HG02981 (cell line): Measurements from ENCODE around the gene TANC1.
"Not testable (repeated sequence)": the region's sequence is repeated elsewhere in the genome, so short reads cannot be mapped to it uniquely, and the experiment has no call there.

Experiments
- ATAC-seq: cut with Tn5 transposase; IDR thresholded peaks from one replicate; pipeline ENCODE4 v1.9.1; 2021; ENCODE audit warnings: mild to moderate bottlenecking, moderate library complexity; ENCODE audit not compliant: unreplicated experiment

TANC1 gene

DNA sequence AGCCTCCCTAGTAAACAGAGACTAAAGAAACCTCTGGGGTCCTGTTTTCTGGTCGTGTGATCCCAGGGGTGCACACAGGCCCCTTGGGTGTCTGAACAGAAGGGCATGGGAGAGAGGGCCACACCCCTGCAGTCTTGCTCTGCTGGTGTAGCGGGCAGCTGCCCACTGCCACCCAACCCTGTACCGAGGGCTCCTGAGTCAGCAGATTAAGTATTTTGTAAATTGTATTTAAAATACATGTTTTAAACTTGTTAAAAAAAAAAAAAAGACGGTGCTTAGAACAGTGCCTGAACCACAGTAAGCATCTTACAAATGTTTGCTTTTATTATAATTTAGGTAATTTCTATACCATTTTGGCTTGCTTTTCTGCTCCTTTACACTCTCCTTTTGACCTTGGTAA is 113.7 kb downstream of the TANC1 start:
- ATAC-seq: no peak

DNA sequence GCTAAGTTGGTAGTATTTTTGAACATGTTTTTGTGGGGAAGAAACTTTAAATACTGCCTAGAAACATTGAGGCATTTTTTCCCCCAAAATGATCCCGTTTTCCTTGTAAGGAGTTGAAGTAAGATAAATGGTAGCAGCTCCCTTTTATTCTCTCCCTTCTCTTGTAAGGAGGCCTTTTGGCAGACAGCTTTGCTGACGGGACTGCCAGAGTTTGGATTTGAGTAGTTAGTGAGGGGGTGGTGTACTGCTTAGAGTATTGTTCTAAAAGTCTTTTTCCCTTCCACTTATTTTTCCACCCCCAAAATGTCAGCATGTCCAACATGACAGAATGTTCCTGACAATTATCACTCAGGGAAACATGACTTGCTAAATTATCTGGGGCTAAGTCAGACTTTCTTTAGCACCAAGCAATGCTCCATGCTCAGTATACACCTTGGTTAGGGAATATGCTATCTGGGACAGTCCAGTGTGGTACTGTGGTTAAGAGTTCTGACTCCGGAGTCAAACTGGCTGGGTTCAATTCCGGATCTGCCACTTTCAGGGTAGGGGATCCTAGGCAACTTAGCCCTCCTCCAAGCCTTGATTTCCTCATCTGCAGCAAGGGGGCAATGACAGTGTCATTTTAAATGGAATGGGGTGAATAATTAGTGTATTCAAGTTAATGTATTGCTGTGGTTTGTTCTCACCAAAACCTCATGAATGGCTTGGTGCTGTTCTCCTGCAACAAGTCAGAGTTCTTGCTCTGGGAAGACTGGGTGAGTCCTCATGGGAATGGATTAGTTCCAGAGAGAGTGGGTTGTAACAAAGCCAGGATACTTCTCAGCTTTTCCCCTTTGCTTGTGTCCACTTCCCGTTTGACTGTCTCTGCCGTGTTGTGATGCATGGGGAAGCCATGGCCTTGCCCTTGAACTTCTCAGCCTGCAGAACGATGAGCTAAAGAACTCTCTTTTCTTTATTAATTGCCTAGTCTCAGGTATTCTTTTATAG is 116.2 kb downstream of the TANC1 start:
- no peak for ATAC-seq

DNA sequence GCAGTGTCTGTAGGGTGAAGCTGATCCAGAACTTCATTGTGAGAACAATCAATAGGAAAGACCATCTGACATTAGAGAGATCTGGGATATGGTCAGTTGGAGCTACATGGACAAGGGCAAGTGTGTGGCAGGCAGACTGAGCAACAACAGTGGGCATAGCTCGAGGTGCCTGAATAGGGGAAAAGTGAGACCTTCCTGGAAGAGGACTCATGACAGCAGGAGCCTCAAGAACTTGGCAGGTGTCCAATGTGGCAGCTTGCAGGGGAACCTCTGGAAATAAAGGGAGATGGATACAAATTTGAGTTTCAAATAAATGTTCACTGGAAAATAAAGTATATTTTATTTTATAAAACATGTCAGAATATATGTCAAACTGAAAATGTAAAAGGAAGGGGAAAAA is 117.9 kb downstream of the TANC1 start:
- ATAC-seq: no peak

DNA sequence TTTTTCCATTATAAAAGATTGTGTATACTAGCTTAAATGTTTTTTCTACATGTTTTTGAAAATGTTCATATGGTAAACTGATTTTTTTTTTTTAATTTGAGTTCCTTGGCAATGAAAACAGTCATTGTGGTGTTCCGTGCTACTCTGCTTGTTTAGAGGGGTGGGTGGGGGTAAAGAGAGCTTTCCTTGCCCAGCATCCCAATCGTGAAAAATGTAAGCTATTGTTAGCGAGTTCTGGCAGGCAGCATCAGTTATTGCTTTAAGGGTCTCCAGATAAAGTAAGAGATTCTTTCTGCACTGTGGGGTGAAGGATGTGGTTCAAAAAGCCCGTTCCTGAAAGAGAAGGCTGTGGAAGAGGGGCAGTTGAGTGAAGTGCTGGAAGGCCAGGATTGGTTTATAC is 118.4 kb downstream of the TANC1 start:
- no peak for ATAC-seq

DNA sequence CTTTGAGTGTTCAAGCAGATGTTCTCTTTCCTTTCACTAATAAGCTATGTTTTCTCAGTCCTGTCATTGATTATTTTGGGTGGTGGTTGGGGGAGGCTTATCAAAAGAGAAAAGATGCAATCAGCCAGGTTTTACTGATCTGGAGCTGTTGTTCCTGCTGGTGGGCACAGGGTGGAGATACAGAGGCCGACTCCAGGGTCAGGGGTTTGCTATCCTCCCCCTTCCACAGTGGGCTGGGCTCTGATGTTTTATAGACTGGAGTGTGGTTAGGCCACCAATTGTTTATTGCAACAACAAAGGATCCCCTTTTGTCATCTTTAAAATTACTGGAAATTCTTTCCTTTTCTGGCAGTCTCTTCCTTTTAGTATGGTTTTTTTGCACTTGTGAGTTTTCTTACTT is 120.5 kb downstream of the TANC1 start:
- no peak for ATAC-seq

DNA sequence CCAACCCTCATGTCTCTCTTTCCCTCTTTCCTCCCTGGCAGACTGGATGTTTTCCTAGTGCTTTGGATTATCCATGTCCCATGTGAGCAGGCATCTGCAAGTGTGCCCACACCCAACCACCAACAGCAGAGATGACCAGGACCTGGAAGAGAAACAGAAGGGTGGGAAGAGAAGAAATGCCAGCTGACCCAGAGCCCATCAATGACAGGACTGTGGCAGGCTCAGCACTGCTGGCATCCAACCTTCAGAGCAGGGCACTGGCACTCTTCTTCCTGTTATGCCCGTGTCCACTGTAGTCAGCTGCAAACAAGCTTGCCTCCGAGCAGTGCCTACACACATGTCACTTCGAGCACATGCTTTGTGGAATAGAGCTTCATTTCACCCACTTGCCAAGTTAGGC is 121.1 kb downstream of the TANC1 start:
- no peak for ATAC-seq

DNA sequence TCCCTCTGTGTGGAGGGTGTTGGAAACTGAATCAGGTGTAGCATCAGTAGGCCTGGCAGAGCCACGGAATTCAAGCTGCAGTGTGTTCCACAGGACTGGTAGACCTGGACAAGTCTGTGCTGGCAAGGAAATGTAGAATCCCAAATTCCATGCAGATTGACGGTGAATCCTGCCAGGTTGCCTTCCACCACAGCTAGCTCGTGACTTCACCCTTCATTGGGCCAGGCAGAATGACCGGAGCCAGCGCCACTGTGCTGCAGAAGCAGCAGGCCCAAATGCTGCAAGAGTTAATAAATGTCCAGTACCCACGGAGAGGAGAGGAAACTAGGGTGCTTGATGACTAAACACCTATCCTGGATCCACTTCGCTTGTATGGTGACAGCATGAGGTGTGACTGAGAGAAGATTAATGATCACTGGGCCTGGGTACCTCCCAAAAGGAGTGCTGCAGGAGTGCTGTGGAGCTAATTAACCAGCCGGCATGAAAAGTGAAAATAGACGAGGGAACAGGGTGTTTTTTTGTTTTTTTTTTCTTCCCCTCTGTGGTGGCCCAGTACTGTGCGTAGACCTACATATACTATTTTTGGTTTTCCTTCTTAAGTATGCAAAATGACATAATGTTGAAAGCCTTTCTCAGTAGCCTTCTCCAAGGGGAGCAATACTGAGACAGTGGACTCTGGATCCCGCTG is 122.2 kb downstream of the TANC1 start:
- ATAC-seq: peak; percentile 52

DNA sequence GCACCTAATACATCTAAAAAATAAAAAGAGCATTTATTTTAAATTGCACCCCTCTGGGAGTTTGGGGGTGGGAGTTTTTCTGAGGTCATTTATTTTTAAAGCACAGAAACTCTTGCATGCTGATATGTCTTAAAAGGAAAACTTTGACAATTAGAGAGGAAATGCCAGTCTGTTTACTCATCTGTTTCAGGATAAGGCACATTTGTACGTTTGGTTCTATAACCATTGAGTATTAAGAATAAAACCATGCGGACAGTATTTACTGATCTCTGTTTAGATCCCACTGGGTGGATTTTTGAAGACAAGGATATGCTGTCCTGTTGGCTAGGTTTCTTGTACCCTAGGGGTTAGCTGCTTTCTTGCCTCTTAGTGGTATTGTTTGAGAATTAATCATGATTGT is 122.9 kb downstream of the TANC1 start:
- ATAC-seq: no peak

DNA sequence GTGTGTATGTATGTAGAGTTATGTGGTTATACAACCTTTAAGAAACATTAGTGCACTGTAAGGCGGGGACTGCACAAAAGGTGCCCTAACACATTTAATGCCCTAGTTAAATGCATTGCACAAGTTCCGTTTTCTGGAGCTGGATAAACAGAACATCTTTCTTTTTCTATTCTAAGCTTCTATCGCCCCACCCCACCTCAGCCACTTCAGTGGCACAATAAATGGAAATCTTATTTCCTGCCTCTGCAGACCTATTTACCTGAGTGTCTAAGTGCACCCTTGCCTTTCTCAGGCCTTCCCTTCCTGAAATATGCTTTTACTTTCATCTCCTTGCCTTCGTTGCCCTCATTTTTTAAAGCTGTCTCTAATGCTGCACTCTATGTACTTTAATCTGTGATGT is 123.5 kb downstream of the TANC1 start:
- no peak for ATAC-seq

DNA sequence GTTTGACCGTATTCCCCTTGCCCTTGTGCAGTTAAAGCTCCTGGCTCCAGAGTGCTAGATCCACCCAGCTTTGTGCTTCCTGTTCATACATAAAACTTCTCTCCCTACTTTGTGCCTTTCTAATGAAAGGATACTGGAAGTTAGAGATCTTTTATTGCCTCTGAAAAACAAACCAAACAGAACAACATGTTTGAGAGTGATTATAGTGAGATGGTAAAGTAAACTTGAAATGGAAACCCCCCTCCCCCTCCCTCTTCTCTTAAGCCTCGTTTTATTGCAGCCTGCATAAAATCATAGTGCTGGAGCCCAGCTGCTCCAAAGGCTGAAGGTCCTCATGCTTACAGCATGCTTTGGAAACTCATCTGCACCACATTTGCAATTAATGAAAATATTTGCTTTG is 125.1 kb downstream of the TANC1 start:
- no peak for ATAC-seq

DNA sequence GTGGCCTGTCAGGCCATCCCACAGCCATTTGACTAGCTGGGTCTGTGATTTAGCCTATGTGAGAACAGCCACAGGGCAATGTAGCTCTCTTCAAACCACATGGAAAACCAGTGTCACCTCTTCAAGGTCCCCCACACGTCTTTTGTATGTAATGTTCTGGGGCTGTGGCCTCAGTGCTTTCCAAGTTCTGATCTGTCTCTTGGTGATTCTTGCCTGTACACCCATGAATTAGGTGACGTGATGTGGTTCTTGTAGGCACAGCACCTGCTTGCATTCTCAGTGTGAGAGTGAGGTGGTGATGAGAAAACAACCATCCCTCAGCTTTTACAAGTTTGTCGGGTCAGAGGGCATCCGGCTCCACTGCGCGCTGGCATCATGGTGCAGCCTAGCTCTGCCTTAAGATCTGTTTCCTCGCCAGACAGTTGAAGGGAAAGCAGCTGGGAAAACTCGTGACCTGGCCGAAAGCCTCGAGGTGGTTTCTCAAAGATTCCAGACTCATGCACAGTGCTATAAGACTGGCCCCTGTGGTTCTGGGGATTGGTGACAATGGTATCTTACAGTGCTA is 125.8 kb downstream of the TANC1 start:
- ATAC-seq: no peak

DNA sequence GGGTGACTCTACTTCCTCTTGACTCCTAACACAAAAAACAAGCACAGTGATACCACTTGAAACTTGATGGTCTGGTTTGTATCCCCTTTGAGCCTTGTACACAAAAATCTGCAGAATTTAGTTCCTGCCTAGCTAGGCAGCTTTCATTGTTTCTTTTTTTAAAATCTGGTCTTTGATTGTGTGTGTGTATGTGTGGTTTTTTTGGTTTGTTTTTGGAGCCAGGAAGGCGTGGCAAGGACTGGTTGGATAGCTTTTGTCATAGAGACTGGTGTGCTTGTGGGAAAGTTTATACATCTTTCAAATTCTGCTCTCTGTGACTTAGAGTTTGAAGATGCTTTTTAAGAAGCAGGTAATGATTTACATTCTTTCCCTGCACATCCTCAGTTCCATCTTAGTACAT is 127.4 kb downstream of the TANC1 start:
- ATAC-seq: no peak

DNA sequence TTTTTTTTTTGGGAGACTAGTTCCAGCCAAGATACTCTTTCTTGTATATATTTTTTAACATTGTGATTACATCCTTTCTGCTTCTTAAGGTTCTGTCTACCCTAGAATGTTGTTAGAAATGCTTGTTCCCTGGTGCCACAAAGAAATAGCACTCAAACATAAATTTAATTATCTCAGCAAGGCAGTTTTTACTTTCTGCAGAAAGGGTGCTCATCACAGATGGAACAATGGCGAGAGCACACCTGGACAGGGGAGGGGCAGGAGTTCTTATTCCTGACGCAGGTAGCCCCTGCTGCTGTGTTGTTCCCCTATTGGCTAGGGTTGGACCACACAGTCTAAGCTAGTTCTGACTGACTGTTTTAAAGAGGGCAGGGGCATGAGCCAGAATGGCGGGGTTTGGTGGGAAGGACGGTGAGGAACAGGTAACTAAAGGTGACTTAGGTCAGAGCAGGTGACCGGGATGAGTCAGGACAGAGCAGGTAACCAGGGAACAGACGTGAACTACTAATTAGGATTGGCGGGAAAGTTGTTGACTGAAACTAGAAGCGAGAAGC is 127.9 kb downstream of the TANC1 start:
- ATAC-seq: not testable (repeated sequence)

DNA sequence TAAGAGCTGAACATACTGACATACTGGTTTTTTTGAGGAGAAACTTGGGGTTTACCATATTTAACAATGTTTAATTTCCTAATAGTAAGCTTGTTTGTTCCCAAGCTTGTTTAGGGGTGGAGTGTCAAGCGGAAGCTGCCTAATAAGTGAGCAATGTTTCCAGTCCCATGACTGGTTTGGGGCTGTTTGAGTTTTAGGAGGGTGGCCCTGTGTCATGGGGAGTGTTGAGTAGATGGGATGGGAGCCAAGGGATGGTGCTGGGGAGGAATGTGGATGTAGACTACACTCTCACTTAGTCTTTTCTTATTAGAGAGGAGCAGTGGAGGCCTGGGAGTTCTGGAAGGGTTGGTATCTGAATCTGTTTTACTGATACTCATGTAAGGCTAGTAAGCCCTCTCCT is 128.5 kb downstream of the TANC1 start:
- ATAC-seq: no peak

DNA sequence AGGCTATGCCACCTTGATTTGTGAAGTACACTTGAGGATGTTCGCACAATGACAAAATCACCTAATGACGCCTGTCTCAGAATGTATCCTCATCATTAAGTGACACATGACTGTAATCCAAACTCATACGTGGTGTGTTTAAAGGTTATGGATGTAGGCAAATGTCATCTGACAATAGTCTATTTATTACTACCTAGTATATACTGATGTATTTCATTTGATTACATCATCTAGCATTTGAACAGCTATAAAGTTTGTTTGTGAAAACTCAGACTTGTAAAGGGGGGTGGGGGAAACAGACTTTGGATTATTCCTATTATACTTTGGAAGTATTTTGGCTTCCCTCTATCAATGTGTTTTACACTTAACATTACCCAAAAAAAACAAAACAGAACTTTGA is 129.9 kb downstream of the TANC1 start:
- ATAC-seq: no peak

DNA sequence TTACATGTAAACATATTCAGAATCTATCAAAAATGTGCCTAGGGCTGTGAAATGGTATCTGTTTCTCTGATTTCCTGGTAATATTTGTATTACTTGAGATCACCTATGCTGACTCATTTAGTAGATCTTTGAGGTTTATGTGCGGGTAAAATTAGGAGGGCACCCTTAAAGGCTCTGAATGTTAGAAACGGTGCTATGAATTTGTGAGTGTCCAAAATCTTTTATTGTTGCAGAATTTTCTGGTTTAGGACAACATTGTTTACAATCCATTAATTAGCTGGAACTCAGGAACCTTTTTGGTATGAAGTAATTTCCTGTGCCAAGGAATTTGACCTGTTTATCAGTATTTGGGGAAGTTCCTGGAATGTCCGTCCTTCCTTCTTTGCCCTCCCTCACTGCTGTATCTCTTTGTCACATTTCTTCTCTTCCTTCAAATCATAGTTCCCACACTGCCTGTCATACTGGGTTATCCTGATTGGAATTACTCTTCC is 130.5 kb downstream of the TANC1 start:
- no peak for ATAC-seq

DNA sequence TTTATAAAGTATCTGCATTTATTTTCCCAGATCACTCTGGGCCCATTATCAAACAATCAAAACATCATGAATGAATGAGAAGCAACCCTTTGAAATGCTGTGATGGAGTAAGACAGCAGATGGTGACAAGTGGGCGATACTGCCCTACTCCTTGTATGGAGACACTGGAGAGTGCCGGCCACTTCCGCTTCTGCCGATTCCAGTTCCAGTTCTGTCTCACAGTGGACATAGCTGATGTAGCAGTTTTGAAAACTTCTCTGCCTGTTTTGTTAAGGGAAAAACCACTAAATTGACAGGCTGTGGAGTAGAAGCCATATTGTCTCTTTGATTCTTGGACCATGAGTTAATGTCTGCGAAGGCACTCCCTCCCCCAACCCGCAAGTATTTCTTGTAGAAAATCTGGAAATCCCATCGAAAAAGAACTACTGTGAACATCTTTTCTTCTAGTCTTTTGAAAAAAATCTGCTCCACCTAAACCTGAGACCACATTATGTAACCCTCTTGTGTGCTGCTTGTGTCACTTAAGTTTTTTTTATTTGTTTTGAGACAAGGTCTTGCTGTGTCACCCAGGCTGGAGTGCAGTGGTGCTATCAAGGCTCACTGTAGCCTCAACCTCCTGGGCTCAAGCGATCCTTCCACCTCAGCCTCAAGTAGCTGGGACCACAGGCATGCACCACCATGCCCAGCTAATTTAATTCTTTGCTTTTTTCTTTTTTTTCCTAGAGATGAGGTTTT is 133.5 kb downstream of the TANC1 start:
- ATAC-seq: no peak

DNA sequence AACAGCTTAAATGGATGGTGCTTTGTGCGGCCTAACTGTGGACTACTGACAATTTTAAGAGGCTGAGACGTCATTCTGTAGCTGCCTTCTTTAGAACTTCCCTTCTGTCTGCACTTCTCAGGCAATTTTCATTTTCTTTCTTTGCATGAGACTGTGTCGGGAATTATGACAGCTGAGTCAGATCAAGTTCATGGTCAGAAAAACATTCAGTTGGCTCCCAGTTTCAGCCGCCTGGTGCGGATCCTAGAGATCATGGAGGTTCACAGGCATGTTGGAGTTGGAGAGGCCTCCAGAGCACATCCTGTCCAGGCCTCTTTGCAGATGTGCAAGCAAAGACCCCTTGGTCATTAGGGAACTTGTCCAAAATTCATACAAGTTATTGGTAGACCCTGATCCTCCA is 135.0 kb downstream of the TANC1 start:
- ATAC-seq: no peak

DNA sequence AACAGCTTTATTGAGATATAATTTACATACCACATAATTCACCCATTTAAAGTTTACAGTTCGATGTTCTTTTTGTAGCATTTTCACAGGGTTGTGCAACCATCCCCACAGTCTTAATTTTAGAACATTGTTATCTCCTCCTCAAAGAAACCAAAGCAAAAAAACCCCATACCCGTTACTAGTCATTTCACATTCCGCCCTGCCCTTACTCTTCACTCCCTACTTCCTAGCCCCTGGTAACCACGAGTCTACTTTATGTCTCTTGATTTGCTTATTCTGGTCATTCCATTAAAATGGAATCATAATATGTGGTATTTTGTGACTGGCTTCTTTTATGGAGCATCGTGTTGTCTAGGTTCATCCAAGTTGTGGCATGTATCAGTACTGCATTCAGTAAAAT is 137.7 kb downstream of the TANC1 start:
- ATAC-seq: no peak

DNA sequence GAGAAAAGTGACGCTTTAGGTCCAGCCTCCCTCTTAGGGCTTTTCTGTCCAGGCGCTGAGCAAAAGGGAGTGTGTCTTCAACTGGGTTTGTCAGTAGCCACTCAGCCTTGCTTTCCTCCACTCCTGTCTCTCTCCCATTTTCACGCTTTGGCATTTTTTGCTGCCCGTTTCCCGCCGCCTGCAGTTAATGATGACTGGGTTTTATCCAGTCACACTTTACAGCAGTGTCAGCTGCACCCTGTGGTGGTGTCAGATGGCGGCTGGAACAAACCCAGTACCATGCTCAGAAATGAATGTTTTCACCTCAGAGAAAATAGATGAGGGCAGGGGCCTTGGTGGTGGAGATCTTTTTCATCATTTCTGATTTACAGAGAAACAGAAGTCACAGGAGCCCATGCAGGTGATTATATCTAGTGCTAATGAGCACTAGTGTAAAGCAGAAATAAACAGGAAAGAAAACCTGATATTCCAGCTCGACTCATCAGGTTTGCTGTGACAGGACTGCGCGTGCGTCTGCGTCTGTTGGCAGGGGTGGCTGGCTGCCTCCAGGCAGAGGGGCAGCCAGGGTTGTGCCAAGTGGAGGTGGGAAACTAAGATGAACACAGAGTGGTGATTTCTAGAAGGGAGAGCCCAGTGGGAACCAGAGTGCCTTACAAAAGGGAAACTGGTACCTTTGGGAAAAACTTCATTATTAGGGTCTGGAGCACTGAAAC is 139.9 kb downstream of the TANC1 start:
- ATAC-seq: no peak
